UCSD-AML1 (cell line): Measurements from ENCODE around the gene ZNF358.

Experiments
- DNase-seq: peaks from one replicate; lab custom pipeline; 2025; ENCODE audit not compliant: unreplicated experiment; lab: John Stamatoyannopoulos, UW

Gene ZNF358

DNA sequence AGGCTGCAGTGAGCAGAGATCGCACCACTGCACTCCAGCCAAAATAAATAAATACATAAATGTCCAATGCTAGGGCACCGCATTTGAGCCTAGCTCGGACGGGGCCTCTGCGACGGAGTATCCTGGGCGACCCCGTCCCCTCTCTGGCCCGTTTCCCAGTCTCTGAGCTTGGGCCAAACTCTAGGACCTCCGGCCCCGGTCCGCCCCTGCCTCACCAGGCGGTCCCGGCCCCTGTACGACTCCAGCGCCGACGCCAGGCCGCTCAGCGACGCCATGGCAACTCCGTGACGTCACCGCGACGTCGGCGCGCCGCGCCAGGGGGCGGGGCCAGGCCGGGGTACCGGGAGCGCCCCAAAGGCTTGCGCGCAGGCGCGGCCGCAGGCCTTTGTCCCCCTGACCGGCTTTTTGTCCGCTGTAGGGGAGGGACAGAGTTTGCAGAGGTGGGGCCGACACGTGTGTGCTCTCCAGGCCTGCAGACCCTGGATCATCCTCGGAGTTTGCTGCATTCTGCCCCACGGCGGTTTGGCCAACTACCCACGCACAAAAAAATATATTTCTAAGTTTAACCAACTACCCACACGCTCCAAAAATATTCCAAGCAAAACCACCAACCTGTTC lies 27.1 kb upstream of the ZNF358 start, which contains the start of gene PEX11G:
Gene PEX11G (minus strand): TSS at position 300 of the 618 bp plus-strand sequence. CDS start 25 bp downstream, at position 275.
- peak; percentile 92 for DNase-seq

- no peak for DNase-seq
These were observed 26.3 kb upstream of the ZNF358 start for GRCh38 chr19:7489609-7490044.

GRCh38 chr19:7492142-7492541 lies 23.8 kb upstream of the ZNF358 start:
- DNase-seq, result peak; percentile 32

DNA sequence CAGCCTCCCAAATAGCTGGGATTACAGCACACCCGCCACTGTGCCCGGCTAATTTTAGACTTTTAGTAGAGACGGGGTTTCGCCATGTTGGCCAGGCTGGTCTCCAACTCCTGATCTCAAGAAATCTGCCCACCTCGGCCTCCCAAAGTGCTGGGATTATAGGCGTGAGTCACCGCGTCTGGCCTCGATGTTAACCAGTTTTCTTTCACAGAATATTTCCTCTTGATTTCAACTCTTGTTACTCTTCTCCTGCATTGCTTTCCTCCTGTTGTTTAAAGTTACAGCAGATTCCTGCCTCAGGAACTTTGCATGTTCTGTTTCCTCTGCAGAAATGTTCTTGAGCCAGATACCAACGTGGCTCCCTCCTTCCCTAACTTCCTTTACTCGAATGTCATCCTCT lies 23.3 kb upstream of the ZNF358 start:
- no peak for DNase-seq

DNA sequence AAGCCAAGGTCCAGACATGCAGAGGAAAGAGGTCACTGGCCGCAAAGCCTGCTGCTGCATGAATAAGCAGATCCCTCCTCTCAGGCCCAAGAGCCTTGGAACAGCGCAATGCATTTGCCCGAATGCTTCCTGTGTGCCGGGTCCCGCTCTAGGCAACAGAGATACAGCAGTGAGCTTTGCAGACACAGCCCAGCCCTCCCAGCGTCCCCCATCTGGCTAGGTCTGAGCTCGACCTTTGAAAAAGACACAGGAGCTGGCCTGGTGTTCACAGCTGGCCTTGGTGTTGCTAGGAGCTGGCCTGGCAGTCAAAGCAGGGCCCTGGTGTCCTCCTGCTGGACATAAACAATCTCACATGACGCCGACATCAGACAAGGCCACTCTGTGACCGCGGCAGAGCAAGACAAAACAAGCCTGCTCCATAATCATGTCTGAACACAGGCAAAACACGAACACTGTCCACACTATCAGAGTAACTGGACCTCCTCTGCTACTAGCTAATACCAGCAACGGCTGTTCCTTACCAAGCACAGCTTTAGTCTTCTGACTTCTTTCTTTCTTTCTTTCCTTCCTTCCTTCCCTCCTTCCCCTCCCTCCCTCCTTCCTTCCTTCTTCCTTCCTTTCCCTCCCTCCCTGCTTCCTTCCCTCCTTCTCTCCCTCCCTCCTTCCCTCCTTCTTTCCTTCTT lies 21.3 kb upstream of the ZNF358 start:
- peak; percentile 27 for DNase-seq

- peak; percentile 24 for DNase-seq
These were observed 18.6 kb upstream of the ZNF358 start for GRCh38 chr19:7497292-7497691.

- no peak for DNase-seq
These were observed 15.0 kb upstream of the ZNF358 start for GRCh38 chr19:7500811-7501450.

GRCh38 chr19:7502552-7502951 lies 13.4 kb upstream of the ZNF358 start:
- DNase-seq, result no peak

- DNase-seq, result no peak
These were observed 11.2 kb upstream of the ZNF358 start for GRCh38 chr19:7504684-7505083.

GRCh38 chr19:7505288-7505681 lies 10.6 kb upstream of the ZNF358 start:
- DNase-seq, result no peak

DNA sequence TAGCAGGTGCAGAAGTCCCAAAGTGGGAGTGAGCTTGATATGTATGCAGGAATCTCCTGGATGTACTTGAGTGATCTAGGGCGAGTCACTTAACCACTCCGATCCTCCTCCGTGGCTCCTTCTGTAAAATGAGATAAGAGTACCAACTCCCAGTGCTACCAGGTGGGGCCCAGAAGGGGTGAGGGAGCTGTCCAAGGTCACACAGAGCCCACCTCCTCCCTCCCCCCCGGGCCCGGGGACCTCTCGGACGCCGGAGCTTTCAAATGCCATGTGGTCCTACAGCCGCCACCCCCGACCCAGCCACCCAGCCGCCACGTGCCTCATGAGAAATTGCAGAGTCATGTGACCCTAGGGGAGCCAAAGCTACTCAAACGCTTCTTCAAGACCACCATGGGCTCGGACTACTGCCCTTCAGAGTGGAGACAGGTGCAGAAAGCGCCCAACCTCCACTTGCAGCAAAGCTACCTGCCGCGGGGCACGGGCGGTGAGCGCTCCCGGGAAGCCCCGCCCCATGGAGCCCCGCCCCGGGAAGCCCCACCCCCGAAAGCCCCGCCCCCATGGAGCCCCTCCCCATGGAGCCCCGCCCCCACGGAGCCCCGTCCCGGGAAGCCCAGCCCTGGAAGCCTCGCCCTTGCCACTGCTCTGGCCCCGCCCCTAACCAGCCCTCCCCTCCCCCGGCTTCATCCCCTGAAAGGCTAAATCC lies 10.1 kb upstream of the ZNF358 start:
- DNase-seq, result peak; percentile 68

- peak; percentile 86 for DNase-seq
These were observed 9.2 kb upstream of the ZNF358 start for GRCh38 chr19:7506385-7507328.

DNA sequence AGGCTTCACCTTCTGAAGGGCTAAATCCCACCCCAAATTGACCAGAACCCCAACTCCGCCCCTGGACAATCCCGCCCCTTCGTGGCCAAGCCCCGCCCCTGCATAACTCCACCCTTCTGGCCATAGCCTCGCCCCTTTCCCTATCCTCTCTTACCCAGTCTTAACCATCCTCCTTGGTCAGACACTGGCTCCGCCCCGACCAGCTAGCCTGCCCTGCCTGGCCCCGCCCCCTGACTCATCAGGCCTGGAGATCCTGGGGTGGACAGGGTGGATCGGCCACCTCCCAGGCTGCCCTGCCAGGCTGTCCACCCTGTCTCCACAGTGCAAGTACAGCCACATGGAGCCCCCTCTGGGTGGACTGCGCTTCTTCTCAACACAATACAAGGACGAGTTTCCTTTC lies 8.0 kb upstream of the ZNF358 start:
- DNase-seq, result peak; percentile 67

DNA sequence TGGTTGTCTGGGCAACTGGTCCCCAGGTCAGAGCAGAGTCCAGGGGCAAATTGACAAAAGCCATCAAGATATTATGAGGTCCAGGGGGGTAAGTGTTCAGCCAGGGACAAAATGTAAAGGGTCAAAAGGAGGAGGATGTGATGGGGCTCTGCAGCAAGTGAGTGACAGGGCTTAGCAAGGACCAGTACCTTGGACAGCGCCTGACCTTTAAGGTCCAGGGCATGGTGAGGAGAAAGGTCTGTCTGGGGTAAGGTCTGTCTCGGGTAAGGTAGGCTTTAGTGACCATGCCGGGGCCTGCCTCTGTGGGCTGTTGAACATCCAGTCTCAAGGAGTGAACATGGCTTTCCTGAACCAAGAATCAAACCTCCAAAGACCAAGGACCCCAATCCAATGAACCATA lies 6.3 kb upstream of the ZNF358 start:
- peak; percentile 16 for DNase-seq

DNA sequence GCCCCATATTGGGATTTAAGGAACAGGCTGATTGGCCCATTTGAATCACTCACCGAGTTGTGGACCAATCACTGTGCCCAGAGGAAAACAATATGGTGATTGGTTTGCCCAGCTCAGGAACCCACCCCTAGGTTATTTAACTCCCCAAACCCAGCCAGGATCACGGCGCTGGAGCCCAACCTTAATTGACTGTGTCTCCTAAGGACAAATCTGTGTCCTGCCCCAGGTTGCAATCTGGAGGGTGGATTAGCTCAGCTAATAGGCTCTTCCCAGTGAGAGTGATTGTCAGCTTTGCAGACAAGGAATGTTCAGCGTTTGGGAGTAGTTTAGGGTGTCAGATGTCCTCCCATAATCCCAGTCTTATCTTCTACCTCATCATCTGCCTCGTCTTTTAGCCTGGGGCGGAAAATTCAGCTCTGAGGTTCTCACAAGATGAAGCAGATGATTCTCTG lies 3.5 kb upstream of the ZNF358 start:
- DNase-seq, result no peak

DNA sequence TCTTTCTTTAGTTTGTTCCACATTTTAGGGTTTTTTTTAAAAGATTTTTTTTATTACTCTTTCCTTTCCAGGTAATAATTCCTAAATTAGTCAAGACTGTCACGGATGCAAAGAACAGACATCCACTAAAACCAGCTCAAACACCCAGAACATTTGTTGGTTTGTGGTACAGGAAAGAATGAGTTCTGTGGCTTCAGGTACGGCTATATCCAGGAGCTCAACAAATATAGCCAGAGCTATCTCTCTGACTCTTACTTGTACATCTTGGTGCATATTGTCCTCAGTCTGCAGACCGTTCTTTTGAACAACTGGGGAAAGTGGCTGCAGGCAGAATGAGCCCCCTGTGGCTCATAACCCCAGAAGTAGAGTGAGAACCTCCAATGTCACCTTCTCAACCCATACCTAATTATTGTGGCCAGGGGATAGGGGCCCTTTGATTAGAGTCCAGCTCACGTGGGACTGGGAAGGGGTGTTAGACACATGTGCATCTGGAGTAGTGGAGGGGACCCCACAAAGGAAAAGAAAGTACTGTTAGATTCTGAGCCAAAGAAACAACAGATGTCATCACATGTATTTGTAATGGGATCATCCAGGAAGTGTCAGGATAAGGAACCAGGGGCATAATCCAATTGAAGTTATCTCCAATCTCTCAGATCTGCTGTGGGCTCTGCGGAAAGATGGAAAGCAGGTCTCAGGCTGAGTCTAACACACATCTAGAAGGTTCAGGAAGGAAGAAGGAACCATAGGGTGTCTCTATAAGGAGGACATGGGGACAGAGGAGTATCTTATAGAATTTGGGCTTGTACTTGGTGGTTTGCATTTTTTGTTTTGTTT lies 1.9 kb upstream of the ZNF358 start:
- DNase-seq, result no peak

DNA sequence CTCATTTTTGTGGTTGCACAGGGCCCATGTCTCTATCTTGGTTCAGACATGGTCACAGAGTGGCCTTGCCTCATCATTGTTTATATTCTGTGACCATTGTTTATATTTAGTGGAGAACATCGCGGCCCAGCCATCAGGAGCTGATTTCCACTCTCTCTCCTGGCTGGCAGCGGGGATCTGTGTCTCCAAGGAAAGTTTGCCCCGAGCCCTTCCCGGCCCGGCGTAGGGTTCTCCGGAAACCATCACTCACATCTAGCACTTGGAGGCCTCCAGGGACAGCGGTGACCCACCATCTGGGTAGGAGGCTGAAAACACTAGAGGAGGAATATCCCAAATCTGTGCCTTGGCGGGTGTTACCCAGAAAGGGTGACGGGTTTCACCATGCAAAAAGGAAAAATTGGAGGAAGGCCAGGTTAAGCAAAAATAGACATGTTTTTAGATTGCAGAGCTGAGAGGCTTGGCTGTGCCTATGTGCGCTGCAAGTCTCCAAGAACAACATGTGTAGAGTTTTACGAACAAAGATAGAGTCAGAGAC lies 726 bp upstream of the ZNF358 start:
- DNase-seq, result no peak

- DNase-seq, result no peak
These were observed 430 bp downstream of the ZNF358 start for GRCh38 chr19:7516333-7516732.

DNA sequence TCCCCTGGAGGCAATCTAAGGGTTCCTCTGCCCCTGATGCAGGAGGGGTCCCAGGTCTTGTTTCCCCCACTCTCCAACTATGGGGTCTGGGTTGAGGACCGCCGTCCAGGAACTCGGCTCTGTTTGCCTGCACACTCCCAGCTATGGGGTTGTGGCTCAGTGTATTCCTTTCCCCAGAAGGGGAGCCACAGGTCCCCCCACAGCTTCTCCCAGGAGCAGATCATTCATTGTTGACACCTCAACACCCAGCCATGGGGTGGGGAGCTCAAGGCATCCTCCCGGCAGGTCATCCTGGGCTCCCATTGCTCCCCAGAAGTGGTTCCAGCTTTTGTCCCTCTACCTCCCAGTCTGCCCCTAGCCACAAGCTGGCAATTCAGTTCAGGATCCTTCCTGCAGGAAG lies 975 bp downstream of the ZNF358 start:
- no peak for DNase-seq
